Superior temporal gyrus (tissue), 1 donor: ENCODE measurements around the gene RASSF1.
A peak's percentile ranks its signal among the peaks of the same experiment; 100 is the strongest.

Source experiments
- DNase-seq: peaks from one replicate; pipeline ENCODE4 v3.0.0-alpha.2; 2016; ENCODE audit errors: extremely low spot score

Gene RASSF1

DNA sequence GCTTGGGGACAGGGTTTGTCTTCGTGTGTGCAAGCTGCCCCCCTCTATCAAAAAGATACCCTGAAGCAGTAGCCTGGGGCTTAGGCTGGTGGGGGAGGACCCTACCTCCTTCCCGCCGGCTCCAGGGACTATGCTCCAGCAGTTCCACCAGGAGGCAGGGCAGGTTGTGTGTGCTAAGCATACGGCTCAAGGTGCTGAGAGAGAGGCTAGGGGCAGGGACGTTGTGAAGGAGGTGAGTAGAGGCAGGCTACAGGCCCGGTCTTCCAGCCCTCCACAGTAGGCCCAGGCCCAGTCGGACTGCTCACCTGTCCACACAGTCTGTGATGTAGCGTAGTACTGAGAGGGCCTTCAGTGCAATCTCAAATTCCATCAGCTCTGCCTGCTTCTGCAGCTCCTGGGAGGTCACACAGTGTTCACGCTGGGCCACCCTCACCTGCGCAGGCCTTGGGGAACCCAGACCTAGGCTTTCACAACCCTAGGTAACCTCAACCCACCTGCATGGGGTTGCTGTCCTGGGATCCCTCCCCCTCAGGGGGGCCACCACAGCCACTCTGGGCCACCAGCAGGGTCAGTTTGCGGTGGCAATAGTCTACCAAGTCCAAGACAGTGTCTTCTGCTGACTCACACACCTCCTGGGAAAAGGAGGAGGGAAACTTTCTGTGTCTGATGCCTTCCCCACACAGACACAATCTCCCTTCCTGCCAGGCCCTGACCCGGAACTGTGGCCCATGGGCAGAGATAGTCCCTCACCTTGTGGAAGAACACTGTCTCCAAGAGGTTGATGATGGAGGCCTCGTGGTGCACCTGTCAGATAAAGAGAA is 2.4 kb upstream of the RASSF1 start:
- DNase-seq = no peak

GRCh38 chr3:50341996-50342650 is 1.5 kb upstream of the RASSF1 start:
- no peak for DNase-seq

DNA sequence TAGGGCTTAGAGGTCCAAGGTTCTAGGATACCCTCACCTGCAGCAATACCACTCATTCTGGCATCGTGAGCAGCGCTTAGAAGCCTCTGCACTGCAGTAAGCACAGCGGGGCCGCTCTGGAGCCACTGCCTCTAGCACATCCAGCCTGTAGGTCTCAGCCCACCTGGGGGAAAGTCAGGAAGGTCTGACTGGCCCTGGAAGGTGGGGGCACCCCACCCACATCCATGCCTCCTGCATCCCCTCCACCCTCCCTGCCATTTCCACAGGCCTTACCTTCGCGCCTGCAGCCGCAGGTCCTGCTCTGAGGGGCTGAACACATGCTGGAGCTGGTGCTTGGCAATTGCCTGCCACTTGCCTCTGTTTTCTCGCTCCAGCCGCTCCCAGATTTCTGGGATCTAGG is 901 bp upstream of the RASSF1 start:
- no peak for DNase-seq

DNA sequence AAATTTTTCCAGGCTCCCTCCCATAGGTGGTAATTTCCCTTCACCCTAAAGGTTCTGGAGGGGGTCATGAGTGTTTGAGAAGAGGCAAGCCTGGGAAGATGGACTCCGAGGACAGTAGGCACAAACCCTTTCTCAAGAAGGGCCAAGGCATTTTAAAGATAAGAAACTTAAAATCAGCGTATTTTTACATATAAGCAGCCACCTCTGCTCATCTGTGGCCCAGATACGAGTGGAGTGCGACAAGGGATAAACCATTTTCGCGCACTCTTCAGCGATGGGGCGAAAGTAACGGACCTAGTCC is 539 bp downstream of the RASSF1 start:
- DNase-seq = no peak

- no peak for DNase-seq
Observed at GRCh38 chr3:50339485-50340146, 1.0 kb downstream of the RASSF1 start.

GRCh38 chr3:50338965-50339364 is 1.7 kb downstream of the RASSF1 start:
- DNase-seq = no peak

DNA sequence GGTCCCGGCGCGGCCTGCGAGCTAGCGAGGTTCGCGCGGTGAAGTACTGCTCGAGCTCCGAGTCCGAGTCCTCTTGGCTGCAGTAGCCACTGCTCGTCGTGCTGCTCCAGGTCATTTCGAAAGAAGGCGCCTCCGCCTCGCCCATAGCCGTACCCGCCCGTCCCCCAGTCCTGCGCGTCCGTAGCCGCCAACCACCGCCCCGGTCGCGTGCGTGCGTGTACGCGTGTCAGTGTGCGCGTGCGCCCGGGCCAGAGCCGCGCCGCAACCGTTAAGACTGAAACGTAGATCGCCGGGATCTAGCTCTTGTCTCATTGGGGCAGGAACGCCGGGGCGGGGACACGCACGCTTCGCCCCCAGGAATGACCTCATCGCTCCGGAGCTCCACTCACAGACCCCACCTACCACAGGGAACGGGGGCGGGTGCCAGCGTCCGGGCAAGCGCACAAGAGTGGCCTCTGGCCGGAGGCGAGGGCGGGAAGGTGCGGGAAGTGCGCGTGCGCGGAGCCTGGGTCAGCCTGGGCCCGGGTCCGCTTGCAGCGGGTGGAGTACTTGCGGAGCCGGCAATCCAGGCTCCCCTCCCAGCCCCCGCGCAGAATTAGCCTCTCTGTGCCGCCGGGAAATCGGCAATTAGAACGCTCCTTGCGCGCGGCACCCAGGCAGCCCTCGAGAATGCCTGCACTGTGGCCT is 3.3 kb downstream of the RASSF1 start:
- peak; percentile 97 for DNase-seq

DNA sequence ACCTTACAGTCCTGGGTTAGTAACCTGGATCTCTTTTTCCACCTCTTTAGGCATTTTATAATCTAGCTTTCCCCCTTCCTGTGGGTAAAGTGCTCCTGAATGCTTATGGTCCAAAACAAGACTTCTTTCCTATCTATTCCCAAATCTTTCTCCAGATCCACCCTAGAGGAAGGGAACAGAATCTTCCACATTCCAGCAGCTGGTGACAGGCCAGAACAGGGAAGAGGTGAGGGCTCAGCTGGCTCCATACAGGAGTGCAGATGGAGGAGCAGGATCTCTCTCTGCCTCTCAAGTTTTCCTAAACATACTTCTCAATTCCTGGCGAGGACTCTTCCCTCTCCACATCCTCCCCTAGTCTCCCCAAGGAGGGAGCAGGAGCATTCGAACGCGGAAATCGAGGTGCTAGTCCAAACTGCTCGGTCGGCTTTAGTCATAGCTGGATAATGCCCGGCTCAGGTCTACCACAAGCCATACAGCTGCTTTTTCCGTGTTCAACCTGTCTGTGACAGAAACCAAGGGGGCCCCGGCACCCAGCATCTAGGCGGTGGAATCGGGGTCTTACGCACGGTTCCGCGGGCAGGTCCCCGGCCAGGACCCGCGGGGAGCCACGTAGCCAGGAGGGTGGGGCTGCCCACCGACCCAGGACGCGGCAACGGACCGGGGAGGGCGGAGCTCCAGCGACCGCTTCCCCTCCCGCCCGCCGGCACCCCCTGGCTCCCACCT is 4.0 kb downstream of the RASSF1 start:
- no peak for DNase-seq

DNA sequence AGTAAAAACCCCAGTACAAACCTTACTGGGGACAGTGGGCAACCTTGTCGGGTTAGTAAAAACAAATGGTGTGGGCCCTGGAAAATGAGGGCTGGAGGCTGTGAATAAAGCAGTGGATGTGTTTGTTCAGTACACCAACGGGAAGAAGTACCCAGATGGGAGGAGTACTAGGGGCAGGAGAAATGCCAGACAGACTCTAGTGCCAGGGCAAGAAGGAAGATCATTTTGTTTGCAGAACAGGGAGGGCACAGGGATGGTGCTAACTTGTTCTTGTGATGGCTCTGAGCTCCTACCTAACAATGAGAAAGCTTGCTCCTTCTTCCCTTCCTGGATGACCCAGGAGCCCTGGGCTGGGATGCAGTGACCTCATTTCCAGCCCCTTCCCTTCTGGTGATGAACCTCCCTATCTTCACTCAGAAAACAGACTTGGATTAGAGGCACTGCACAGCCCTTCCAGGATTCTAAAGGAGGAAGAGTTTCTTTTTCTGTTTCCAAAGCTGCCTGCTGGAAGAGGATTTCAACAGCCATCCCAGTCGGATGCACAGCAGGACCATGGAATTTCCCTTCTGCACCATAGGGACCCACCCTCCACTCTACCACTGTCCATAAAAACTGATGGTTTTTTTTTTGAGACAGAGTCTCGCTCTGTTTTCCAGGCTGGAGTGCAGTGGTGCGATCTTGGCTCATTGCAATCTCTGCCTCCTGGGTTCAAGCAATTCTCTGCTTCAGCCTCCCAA is 6.1 kb downstream of the RASSF1 start:
- DNase-seq = no peak

- DNase-seq = no peak
Observed at GRCh38 chr3:50333744-50334328, 6.8 kb downstream of the RASSF1 start.

DNA sequence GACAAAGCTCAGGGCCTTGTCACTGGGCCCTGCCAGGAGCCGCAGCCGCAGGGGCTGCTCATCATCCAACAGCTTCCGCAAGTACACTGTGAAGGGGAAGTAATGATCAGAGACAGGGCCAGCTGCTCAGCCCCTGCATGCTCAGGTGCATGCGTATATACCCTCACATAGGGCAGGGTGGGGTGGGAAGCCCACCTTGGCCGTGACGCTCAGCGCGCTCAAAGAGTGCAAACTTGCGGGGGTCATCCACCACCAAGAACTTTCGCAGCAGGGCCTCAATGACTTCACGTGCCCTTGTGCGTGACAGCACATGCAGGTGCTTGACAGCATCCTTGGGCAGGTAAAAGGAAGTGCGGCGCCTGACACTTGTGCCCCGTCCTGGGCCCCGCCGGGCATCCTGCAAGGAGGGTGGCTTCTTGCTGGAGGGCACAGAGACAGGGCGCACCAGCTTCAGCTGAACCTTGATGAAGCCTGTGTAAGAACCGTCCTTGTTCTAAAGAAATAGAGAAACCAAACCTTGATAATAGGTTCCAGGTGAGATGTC is 9.2 kb downstream of the RASSF1 start:
- DNase-seq = no peak

DNA sequence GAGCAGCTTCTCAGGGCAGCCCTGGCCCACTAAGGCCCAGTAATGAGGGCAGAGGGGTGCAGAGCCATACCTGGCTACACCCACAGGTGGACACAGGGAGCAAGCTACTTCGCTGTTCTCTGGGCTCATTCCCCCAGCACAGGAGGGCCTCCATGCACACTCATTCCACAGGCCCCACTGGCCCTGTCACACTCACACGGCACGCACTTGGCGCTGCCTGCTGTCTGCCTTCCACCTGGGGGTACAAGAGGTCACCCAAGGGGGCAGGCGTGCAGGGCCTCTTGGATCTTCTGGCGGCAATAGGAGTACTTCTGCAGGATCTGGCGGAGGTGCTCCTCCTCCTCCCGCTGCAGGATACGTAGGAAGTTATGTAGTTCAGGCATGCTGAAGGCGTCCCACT is 10.3 kb downstream of the RASSF1 start:
- no peak for DNase-seq

DNA sequence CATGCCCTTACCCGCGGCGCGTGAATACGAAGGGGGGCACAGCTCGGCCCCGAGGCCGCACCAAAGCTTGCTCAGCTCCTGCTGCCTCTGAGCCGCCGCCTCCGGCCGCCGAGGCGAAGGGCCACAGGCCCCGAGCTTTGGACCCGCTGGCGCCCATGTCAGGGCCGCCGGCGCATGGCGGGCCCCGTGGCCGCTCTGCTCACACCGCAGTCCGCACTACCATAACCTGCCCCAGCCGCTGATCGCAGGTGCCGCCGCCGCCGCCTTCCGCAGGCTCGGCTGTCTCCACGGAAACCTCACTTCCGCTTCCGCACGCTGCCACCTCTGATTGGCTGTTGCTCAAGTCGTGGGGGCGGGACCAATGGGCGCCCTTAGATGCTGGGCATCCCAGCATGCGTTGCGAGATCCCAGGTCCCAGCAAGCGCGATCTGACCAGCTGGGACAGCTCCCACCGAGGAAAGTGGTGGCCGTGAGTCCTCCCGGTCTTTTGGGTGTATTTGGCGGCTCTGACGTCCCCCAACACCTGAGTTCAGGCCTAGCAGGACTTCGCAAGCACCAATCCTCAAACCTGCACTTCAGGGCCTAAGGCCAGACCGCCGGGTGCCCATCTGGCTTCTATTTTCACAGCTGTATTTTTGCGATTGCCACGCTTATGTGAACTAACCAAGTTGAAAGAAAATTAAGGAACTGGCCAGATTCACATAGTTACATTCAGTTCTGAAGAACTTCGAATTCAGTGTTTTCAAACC is 12.5 kb downstream of the RASSF1 start, which contains the start of gene TUSC2:
TUSC2 (minus strand) TSS at position 281 of the 749 bp plus-strand sequence; CDS start at position 157, 124 bp downstream.
- DNase-seq = peak; percentile 100

GRCh38 chr3:50327129-50327528 is 13.5 kb downstream of the RASSF1 start:
- DNase-seq = no peak

GRCh38 chr3:50326182-50326541 is 14.5 kb downstream of the RASSF1 start:
- DNase-seq = no peak

GRCh38 chr3:50325497-50326181 is 15.0 kb downstream of the RASSF1 start:
- DNase-seq = no peak

DNA sequence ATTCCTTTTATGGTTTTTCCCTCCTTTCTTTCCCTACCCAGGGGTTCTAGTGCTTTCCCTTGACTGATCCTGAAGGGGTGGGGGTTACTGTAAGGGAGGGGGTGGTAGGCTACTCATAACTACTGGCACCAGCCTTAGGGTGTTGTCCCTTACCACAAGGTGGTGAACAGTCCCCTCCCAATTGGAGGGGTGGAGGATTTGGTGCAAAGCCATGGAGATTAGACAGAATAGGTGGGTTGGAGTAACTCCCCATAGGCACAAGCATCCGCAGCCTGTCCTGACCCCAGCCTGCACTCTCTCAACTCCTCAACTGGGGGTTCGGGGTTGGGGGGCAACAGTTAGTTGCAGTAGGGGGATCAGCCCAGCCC is 15.5 kb downstream of the RASSF1 start:
- DNase-seq = no peak

GRCh38 chr3:50324351-50325112 is 16.1 kb downstream of the RASSF1 start:
- peak; percentile 85 for DNase-seq
